ENCODE results near the gene VOPP1. TPM values are rescaled to one million over a fixed set of nuclear protein-coding genes. Genes with fewer than 3 reads are reported as not detected.

The VOPP1 gene
- total RNA-seq, 1 experiment from 2014 or later: 63.9 TPM

- TF ChIP-seq ATF6 (CRISPR knock-in tag; IDR thresholded peaks at IDR 0.05) (no peak), HMGXB4 (CRISPR knock-in tag; IDR thresholded peaks at IDR 0.05) (no peak), FOXK1 (CRISPR knock-in tag; IDR thresholded peaks at IDR 0.05) (no peak), ZNF425 (CRISPR knock-in tag; conservative IDR thresholded peaks at IDR 0.05) (no peak), ZNF423 (CRISPR knock-in tag; IDR thresholded peaks at IDR 0.05) (no peak), ZNF232 (CRISPR knock-in tag; IDR thresholded peaks at IDR 0.05) (no peak), ELF4 (CRISPR knock-in tag; IDR thresholded peaks at IDR 0.05; ENCODE audit: low read depth) (no peak), TP53 (CRISPR knock-in tag; IDR thresholded peaks at IDR 0.05) (no peak), IRF2 (CRISPR knock-in tag; IDR thresholded peaks at IDR 0.05; ENCODE audit: borderline replicate concordance, low read depth) (no peak), GABPB1 (CRISPR knock-in tag; IDR thresholded peaks at IDR 0.05) (no peak), ZNF138 (CRISPR knock-in tag; conservative IDR thresholded peaks at IDR 0.05) (no peak), EMX1 (CRISPR knock-in tag; IDR thresholded peaks at IDR 0.05) (no peak), JUN (CRISPR knock-in tag; IDR thresholded peaks at IDR 0.05) (no peak), JAZF1 (CRISPR knock-in tag; IDR thresholded peaks at IDR 0.05) (no peak), ZNF219 (CRISPR knock-in tag; IDR thresholded peaks at IDR 0.05; ENCODE audit: borderline replicate concordance) (no peak), RELA (CRISPR knock-in tag; IDR thresholded peaks at IDR 0.05; ENCODE audit: borderline replicate concordance) (no peak), RORB (CRISPR knock-in tag; IDR thresholded peaks at IDR 0.05) (no peak)
Observed at GRCh38 chr7:55594414-55594813, 22.1 kb upstream of the VOPP1 start (continued).

- Mint-ChIP-seq H3K27ac (no peak overlapping the region), H3K4me3 (no peak overlapping the region), H3K4me1 (no peaks in the 10 kb centered on the region), H3K9me3 (no peaks in the 10 kb centered on the region), H3K27me3 (ENCODE audit: low read depth) (peaks cover 6% of the 10 kb centered on the region; the same call in 1 of the 2 replicates), H3K36me3 (no peaks in the 10 kb centered on the region)
- ChIA-PET CTCF (interaction anchor here (0.5 to 2.1 kb wide), 11 partner anchors 10 to 458 kb away, joined by 3 to 9 read pairs (median 4); partner anchors contain the start of genes CCT6A, PSPH and VOPP1), POLR2A (no interaction called here)
- DNase-seq (ENCODE audit: low spot score) (peak; percentile 86), ATAC-seq (peak; percentile 89)
- TF ChIP-seq CTCF (IDR thresholded peaks at IDR 0.05) (peak; percentile 88), ZNF232 (CRISPR knock-in tag; IDR thresholded peaks at IDR 0.05) (no peak), ZMAT4 (CRISPR knock-in tag; IDR thresholded peaks at IDR 0.05) (no peak), GTF2I (CRISPR knock-in tag; conservative IDR thresholded peaks at IDR 0.05) (peak; percentile 43; the same call in 1 of the 2 replicates), CREB1 (CRISPR knock-in tag; IDR thresholded peaks at IDR 0.05) (no peak)
Observed at GRCh38 chr7:55593515-55594318, 21.4 kb upstream of the VOPP1 start.

Measured in WTC11 (cell line).